Inflammatory macrophage (primary cell): Measurements from ENCODE around the gene MAPK9.
"Not testable (repeated sequence)": the region's sequence is repeated elsewhere in the genome, so short reads cannot be mapped to it uniquely, and the experiment has no call there.

Experiments
- DNase-seq, 2 donors: peaks; one replicate each; pipeline ENCODE4 v3.0.0-alpha.2; 2020 to 2022

MAPK9 gene

GRCh38 chr5:180222056-180222455 is 69.8 kb downstream of the MAPK9 start:
- DNase-seq = no peak

- DNase-seq = no peak
These were observed 74.1 kb downstream of the MAPK9 start for GRCh38 chr5:180217797-180218196.

DNA sequence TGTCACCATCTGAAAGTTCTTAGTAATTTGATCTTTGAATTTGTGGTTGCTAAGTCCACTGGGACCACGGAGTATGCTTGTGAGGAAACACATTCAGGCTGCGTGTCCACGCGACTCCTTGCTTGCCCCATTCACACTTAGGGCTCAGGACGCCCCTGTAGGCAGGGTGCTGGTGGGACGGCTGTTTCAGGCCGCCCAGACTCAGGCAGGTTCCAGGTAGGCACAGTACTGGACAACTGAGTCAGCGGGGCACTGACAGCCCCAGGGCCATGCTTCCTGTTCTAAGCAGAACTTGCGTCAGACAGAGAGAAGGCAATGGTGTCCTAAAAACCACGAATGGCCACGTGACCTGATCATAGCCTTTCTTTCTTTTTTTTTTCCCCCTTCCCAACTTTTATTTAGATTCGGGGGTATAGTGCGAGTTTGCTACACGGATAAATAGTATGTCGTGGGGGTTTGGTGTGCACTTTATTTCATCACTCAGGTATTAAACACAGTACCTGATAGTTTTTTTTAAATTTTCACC is 75.2 kb downstream of the MAPK9 start:
- DNase-seq = no peak

GRCh38 chr5:180215783-180216630 is 75.9 kb downstream of the MAPK9 start:
- peak in 1 of 2 donors; percentile 8 for DNase-seq

- DNase-seq = no peak
These were observed 76.8 kb downstream of the MAPK9 start for GRCh38 chr5:180214870-180215770.

DNA sequence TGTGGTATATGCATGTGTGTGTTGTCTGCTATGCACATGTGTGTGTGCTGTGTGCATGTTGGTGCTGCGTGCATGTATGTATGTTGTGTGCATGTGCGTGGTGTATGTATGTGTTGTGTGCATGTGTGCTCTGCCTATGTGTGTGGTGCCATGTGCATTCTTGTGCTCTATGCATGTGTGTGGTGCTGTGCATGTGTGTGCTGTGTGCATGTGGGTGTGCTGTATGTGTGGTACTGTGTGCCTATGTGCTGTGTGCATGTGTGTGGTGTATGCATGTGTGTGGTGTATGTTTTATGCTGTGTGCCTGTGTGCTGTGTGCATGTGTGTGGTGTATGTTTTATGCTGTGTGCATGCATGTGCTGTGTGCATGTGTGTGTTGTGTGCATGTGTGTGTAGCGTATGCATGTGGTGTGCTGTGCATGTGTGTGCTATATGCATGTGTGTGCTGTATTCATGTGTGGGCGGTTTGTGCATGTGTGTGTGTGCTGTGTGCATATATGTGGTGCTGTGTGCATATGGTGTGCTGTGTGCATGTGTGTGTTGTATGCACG is 78.2 kb downstream of the MAPK9 start:
- no peak for DNase-seq

DNA sequence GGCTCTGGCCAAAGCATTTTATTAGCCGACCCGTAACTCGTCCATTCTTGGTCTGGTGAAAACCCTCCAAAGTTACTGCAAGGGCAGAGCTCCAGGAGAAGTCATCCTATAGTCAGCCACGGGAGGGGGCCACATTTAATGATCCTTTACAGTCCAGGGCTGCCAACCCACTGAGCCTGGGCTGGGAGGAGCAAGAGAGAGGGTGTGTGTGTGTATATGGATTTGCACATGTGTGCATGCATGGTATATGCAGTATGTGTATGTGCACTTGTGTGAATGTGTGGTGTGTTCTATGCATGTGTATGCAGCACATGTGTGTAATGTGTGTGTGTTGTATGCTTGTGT is 78.7 kb downstream of the MAPK9 start:
- no peak for DNase-seq

- DNase-seq = no peak
These were observed 79.3 kb downstream of the MAPK9 start for GRCh38 chr5:180212363-180213255.

DNA sequence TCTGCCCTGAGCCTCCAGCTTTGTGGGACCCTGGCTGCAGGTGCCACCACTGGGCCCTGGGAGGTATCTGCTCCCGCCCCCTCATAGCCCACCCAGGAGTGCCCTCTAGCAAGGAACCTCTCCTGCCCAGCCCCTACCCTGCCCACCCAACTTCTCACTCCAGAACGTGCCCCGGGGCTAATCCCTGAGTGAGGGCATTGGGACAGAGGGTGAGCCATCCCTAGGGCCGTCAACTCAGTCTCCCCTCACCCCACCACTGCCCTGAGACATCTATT is 80.2 kb downstream of the MAPK9 start:
- no peak for DNase-seq

DNA sequence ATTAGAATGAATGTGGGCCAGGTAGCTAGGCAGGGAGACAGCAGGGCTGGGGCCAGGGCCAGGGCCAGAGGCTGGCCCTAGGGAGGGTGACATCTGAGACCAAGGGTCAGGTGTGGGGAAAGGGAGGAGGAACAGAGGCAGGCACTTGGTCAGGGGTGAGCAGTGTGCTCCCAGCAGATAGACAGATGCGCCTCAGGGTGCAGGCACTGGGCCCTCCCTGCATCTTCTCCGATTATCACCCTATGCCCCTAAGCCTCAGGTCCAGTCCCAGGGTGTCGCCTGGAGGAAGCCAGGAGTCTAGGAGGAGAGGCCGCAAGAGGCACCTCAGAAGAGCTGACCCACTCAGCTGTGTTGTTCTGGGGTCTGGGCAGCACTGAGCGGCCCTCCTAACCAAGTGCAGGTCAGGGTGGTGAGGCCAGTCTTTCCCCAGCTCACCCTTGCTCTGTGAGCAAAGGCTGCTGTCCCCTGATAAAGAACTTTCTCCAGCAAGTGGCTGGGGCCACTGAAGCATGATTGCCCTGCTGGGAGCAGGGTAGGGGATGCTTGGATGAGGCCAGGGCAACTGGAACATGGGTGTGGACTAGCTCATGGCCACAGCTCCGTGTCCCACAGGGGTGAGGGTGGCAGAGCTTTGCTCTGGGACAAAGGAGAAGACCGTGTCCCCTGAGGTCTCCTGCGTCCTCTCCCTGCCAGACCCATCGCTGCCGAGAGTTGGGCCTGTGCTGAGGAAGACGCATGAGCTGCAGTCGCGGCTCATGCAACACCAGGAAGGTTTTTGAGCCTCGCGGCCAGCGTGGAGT is 80.7 kb downstream of the MAPK9 start:
- DNase-seq = no peak

DNA sequence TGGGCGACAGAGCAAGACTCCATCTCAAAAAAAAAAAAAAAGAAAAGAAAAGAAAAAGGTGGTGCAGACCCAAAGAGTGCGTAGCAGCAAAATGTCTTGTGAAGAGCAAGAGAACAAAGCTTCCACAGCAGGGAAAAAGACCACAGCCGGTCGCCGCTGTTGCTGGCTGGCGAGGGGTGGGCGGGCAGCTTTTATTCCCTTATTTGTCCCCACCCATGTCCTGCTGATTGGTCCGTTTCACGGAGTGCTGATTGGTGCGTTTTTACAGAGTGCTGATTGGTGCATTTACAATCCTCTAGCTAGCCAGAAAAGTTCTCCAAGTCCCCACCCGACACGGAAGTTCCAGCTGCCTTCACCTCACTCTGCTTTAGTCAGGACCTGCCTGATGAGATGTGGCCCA is 81.8 kb downstream of the MAPK9 start:
- not testable (repeated sequence) for DNase-seq

- DNase-seq = peak; percentile 68 to 78
These were observed 82.7 kb downstream of the MAPK9 start, which contains the start of gene RASGEF1C for GRCh38 chr5:180209137-180209581. Gene RASGEF1C (minus strand): TSS chr5:180209211. CDS start chr5:180138052, 71,159 bp downstream.

DNA sequence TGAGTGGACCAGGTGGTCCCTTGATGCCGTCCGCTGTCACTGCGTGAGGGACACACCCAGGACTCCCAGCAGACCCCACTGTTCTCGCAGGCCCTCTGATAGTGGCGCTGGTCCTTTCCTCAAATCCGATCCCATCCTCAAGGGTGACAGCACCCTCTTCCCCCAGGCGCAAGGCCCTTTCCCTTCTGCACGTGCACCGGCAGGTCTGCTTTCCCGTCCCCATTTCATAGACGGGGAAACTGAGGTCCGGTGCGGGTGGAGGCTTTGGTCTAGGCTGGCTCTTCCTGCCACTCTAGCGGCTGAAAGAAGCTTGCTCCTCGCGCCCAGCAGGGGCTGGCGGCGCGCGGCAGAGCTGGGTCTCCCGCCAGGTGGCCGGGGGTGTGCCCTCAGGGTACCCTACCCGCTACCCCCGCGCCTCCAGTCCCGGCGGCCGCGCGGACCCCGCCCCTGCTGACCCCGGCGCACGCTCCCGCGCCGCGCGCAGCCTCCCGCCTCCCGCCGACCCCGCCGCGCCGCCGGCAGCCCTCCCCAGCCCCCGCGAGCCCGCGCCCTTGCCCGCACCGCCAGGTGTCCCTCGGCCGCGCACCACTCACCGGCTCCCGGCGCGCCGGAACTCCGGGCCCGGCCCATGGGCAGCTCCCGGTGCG is 83.3 kb downstream of the MAPK9 start:
- peak in 1 of 2 donors; percentile 4 for DNase-seq

DNA sequence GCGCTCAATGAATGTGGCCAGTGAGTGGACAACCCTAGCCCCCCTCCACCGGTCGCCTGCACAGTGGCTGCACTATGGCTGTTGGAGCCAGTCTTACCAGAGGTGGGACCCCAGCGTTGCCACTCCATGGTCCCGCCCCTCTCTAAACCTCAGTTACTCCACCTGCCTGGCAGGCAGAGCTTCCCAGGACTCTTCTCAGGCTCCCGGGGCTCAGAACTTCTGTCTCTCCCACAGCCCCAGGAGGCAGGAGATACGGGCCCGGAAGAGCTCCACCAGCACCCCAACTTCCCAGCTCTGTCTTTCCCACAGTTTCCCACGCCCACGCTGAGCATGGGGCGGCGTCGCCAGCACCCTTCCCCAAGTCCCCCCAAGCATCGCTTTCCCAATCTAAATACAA is 83.8 kb downstream of the MAPK9 start:
- no peak for DNase-seq

DNA sequence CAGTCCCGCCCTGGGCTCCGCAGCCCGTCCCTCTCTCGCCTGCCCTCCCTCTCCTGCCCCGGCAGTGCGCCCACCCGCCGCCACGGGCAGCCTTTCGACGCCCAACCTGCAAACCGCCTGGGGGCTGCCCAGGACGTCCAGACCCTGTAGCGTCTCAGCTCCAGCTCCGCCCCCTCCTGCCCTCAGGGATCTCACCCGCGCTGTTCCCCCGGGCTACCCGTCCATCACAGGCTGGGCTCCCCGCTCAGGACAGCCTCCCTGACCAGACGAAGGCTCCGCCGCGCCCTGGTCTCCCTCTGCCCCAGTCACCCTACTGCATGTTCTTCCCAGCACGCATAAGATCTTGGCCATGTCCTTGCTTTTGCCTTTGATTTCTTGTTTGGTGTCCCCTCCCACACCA is 84.3 kb downstream of the MAPK9 start:
- DNase-seq = no peak

DNA sequence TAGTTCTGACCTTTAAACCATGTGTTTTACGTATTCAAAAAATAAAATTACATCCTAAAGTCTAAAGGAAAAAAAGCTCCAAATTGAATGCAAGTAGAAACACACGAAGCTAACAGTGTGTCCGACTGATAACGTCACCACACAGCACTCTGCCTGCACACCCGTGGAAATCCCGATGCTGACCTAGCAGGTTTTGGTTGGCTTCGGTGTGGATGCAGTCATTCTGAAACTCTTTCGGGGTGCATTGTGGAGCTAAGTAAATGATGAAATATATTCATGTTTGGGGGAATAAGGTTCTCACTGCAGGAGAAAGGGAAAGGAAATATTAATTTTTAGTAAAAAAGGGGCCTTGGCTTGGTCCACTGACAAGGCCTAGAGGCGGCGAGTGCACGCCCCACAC is 84.9 kb downstream of the MAPK9 start:
- DNase-seq = no peak

GRCh38 chr5:180205916-180206315 is 86.0 kb downstream of the MAPK9 start:
- DNase-seq = no peak

DNA sequence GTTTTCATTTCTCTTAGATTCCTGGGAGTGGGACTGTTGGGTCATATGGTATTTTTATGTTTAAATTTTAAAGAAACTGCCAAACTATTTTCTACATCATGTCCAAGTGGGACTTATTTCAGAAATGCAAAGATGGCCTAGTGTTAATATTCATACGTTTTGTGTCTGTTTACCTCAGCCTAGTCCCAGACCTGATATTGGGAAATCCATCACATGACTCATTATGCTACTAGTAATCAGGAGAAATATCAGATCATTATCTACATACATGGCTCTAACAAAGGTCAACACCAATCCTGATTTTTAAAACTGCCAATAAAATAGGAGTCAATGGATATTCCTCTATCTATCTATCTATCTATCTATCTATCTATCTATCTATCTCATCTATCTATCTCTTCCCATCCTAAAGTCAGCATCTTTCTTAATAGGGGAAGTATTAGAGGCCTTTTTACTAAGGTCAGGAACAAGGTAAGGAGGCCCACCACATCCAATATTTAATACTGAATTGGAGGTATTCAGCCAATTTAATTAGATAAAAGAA is 87.5 kb downstream of the MAPK9 start:
- no peak for DNase-seq

DNA sequence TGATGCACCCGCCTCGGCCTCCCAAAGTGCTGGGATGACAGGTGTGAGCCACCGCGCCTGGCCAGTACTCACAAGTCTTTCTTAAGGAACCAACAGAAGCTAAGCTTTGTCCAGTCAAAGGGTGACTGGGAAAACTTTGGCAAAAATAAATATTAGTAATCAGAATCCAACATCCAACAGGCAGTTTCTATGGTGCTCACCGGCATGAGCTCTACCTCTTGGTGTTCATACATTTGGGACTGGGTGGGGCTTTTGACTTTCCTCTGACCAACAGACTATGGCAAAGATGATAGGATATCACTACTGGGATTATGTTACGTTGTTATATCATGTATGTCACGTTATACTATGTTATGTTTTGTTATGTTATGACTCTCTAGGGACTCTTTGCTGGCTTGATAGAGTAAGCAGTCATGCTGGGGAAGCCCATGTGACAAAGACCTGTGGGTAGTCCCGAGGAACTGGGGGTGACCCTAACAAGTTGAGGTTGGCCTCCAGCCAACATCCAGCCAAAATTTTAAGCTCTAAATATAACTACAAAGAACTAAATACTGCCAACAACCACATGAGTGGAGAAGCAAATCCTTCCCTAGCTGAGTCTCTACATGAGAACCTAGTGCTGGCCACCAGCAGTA is 88.8 kb downstream of the MAPK9 start:
- DNase-seq = no peak
